Erythroblast (primary cell): ENCODE measurements around the gene TAOK1.

Source experiments
- GATA1 ChIP-seq: IDR thresholded peaks from 2 replicates; pipeline ENCODE4 v1.6.1; 2011; ENCODE audit warnings: low read depth, mild to moderate bottlenecking, control low read depth, low read length, moderate library complexity
- POLR2A ChIP-seq: IDR thresholded peaks from 2 replicates; pipeline ENCODE4 v1.6.1; 2011; ENCODE audit warnings: mild to moderate bottlenecking, low read length

DNA sequence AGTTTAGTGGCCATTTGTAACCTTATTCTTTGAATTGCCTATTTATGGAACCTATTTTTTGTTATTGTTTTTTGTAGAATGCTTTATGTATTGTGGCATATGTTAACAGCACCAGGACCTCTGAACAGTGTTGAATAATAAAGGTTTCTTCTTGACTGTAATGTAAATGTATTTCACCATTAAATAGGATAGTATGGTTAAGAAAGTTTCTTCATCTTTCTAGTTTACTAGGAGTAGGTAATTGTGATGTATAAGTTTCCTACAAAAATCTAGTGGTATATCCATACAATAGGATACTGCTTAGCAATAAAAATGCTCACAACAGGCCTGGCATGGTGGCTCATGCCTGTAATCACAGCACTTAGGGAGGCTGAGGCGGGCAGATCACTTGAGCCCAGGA lies 52.3 kb downstream of the TAOK1 start:
- TF ChIP-seq POLR2A (no peak), GATA1 (no peak)
